OCI-LY1 (cell line): ENCODE measurements around the gene PLD1.

Experiments used
- EZH2 ChIP-seq: fragments of 200-600 bp; sonication (generic), shearing (Covaris generic); IDR thresholded peaks from 2 replicates; pipeline ENCODE4 v1.8.0; 2017; ENCODE audit warnings: borderline replicate concordance, mixed run types, mild to moderate bottlenecking, antibody characterized with exemption, low read length, moderate library complexity, mixed read lengths
- TF ChIP-seq, protein P1 (sequence below): fragments of 200-600 bp; sonication (generic), shearing (Covaris generic); IDR thresholded peaks from 2 replicates; pipeline ENCODE4 v1.5.1; 2017; ENCODE audit warnings: mild to moderate bottlenecking, antibody characterized with exemption, low read length, moderate library complexity, mixed read lengths

DNA sequence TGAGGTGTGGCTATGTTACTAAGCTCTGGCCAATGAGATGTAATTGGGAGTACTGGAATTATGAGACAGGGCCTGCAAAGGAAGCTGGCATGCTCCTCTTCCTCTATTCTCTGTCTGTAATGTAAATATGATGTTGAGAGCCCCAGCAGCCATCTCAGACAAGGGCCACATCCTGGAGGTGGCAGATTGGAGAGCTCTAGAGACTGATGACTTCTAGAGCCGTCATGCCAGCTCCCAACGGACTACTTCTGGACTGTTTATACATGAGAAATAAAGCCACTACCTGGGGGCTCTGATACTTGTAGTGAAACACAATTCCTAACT, 19.7 kb downstream of the PLD1 start:
- TF ChIP-seq, protein P1, sequence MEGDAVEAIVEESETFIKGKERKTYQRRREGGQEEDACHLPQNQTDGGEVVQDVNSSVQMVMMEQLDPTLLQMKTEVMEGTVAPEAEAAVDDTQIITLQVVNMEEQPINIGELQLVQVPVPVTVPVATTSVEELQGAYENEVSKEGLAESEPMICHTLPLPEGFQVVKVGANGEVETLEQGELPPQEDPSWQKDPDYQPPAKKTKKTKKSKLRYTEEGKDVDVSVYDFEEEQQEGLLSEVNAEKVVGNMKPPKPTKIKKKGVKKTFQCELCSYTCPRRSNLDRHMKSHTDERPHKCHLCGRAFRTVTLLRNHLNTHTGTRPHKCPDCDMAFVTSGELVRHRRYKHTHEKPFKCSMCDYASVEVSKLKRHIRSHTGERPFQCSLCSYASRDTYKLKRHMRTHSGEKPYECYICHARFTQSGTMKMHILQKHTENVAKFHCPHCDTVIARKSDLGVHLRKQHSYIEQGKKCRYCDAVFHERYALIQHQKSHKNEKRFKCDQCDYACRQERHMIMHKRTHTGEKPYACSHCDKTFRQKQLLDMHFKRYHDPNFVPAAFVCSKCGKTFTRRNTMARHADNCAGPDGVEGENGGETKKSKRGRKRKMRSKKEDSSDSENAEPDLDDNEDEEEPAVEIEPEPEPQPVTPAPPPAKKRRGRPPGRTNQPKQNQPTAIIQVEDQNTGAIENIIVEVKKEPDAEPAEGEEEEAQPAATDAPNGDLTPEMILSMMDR: no peak
- no peak for TF ChIP-seq EZH2
